ENCODE data around the gene CDV3. TPM values are rescaled to one million over a fixed set of nuclear protein-coding genes. Genes with fewer than 3 reads are reported as not detected.

CDV3 gene
- total and polyA plus RNA-seq, 9 of the 15 experiments (the other 6 are each of a cell fraction or from before 2014, with no cell fraction given): 72.3 to 273 (median 116) TPM

DNA sequence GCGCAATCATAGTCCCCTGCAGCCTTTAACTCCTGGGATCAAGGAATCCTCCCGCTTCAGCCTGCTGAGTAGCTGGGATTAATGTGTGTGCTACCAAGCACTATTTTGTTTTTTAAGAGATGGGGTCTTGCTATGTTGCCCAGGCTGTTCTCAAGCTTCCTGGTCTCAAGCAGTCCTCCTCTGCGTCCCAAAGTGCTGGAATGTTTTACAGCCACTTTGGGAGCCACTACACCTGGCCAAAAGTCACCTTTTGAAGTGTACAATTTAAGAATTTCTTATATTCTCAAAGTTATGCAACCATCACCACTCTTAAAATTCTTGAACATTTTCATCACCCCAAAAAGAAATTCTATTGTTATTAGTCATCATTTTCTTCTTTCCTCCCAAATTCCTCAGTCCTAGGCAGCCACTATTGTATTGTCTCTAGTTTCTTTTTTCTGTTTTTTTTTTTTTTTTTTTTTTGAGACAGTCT is 17.8 kb downstream of the CDV3 start:
- DNase-seq (ENCODE audit: extremely low read depth in 1 of 4, low spot score in 3 of 4) (no peak), FAIRE-seq (no peak), ATAC-seq (no peak)
- POLR2A ChIA-PET: interaction anchor here (0.6 kb wide), 1 partner anchor 224 kb away, joined by 3 read pairs; no protein-coding TSS in a partner anchor
- no peak overlapping the region for H3K4me2 ChIP-seq (ENCODE audit: insufficient read depth, low read length)
- H3K79me2 ChIP-seq (ENCODE audit: control insufficient read depth, insufficient read depth, low read length): no peaks in the 10 kb centered on the region
- no peaks in the 10 kb centered on the region for H4K20me1 ChIP-seq (replicated peaks; ENCODE audit: control insufficient read depth, insufficient read depth, low read length)
- no peak overlapping the region for H3K4me3 ChIP-seq
- no peak overlapping the region for H3K9ac ChIP-seq (ENCODE audit: insufficient read depth in 1 of 2, low read depth in 2 of 2, low read length in 2 of 2)
- no peak overlapping the region for H3K27ac ChIP-seq (ENCODE audit: extremely low read depth, low read depth, low read length)
- no peaks in the 10 kb centered on the region for H3K9me1 ChIP-seq (ENCODE audit: control insufficient read depth, insufficient read depth, low read length)
- H3K27me3 ChIP-seq (ENCODE audit: control insufficient read depth in 2 of 2, insufficient read depth in 2 of 2, low read length in 2 of 2): no peaks in the 10 kb centered on the region
- intact Hi-C loops (cut with micrococcal nuclease) (no loop called here), in situ Hi-C loops (cut with MboI) (no loop called here)
- H3K36me3 ChIP-seq (ENCODE audit: control insufficient read depth, insufficient read depth, low read length): peaks cover 32% of the 10 kb centered on the region; the same call in 2 of the 3 replicates
- WGBS (ENCODE audit: insufficient coverage, low coverage, missing lambda C conversion rate): 67% methylated on average over 1 of the region's 3 CpGs
- CTCF ChIA-PET (ENCODE audit: low intra/inter-chr PET ratio): no interaction called here
- no peak for TF ChIP-seq MTA3 (IDR thresholded peaks at IDR 0.05; ENCODE audit: borderline replicate concordance)
- TF ChIP-seq ZNF121 (CRISPR knock-in tag; conservative IDR thresholded peaks at IDR 0.05): peak; percentile 64
- no peak for TF ChIP-seq FOXM1 (IDR thresholded peaks at IDR 0.05; ENCODE audit: low read depth)
- no peak for TF ChIP-seq FOXM1 (CRISPR knock-in tag; IDR thresholded peaks at IDR 0.05; ENCODE audit: low read depth)
- TF ChIP-seq KDM1A (IDR thresholded peaks at IDR 0.05): no peak
- TF ChIP-seq PHB (CRISPR knock-in tag; IDR thresholded peaks at IDR 0.05): no peak
- TF ChIP-seq, protein P1, sequence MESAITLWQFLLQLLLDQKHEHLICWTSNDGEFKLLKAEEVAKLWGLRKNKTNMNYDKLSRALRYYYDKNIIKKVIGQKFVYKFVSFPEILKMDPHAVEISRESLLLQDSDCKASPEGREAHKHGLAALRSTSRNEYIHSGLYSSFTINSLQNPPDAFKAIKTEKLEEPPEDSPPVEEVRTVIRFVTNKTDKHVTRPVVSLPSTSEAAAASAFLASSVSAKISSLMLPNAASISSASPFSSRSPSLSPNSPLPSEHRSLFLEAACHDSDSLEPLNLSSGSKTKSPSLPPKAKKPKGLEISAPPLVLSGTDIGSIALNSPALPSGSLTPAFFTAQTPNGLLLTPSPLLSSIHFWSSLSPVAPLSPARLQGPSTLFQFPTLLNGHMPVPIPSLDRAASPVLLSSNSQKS (CRISPR knock-in tag; IDR thresholded peaks at IDR 0.05): no peak
- TF ChIP-seq PTBP1 (IDR thresholded peaks at IDR 0.05; ENCODE audit: low read depth, low read length): no peak
- TF ChIP-seq ZNF699 (CRISPR knock-in tag; IDR thresholded peaks at IDR 0.05; ENCODE audit: insufficient replicate concordance): no peak
- TF ChIP-seq ZNF316 (IDR thresholded peaks at IDR 0.05): 0 out of 2 replicates have a peak, but pooled peaks have one; percentile 2
- H3K4me1 ChIP-seq (replicated peaks in 1 of 2; ENCODE audit: control insufficient read depth in 2 of 2, insufficient read depth in 2 of 2, low read length in 2 of 2): no peaks in the 10 kb centered on the region; a peak in 2 of 5 replicates
- BruUV-seq (replicated peaks): no TSS peak
- H2AFZ ChIP-seq (ENCODE audit: low read depth, low read length): no peak overlapping the region
- no peaks in the 10 kb centered on the region; the same call in 1 of the 2 replicates for H3K9me3 ChIP-seq (replicated peaks; ENCODE audit: control insufficient read depth, insufficient read depth, low read depth, low read length)
